ENCODE data around the gene ZNF652.
A peak's percentile ranks its signal among the peaks of the same experiment; 100 is the strongest.
"Not testable (repeated sequence)": the region's sequence is repeated elsewhere in the genome, so short reads cannot be mapped to it uniquely, and the experiment has no call there.

ZNF652 gene

GRCh38 chr17:49384951-49385350, 22.9 kb upstream of the ZNF652 start:
- no peak for DNase-seq

GRCh38 chr17:49383060-49383459, 21.0 kb upstream of the ZNF652 start:
- DNase-seq = no peak

- DNase-seq = no peak
Observed at GRCh38 chr17:49382556-49382955, 20.5 kb upstream of the ZNF652 start.

GRCh38 chr17:49381793-49382192, 19.7 kb upstream of the ZNF652 start:
- no peak for DNase-seq

- no peak for DNase-seq
Observed at GRCh38 chr17:49381033-49381432, 19.0 kb upstream of the ZNF652 start.

- DNase-seq = peak; percentile 30
Observed at GRCh38 chr17:49379926-49380325, 17.9 kb upstream of the ZNF652 start.

DNA sequence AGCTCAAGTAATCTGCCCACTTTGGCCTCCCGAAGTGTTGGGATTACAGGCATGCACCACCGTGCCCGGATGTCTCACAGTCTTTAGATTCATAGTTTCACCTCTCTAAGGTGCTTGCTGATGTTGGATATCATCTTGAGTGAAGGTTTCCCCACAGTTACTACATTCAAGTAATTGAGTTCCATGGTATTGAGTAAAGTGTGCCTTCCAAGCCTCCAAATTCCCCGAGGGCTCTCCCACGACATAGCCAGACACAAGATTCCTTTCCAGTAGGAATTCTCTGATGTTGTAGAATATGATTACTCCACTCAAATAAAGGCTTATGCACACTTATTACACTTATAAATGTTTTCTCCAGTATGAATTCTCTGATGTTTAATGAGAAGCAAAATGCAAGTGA, 16.3 kb upstream of the ZNF652 start:
- DNase-seq = no peak

DNA sequence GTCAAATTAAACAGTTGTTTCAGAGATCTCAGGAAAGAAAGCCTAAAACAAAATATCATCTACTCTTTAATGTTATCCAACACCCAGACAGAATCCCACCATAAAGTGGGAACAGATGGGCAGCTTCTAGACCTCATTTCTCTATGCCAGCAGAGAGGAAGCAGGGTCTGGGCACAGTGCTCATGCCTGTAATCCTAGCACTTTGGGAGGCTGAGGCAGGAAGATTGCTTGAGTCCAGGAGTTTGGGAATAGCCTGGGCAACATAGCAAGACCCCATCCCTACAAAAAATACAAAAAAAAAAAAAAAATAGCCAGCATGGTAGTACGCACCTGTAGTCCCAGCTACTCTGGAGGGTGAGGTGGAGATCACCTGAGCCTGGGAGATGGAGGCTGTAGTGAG, 13.5 kb upstream of the ZNF652 start:
- no peak for DNase-seq

GRCh38 chr17:49373115-49373514, 11.1 kb upstream of the ZNF652 start:
- DNase-seq = no peak

- DNase-seq = no peak
Observed at GRCh38 chr17:49372425-49372824, 10.4 kb upstream of the ZNF652 start.

DNA sequence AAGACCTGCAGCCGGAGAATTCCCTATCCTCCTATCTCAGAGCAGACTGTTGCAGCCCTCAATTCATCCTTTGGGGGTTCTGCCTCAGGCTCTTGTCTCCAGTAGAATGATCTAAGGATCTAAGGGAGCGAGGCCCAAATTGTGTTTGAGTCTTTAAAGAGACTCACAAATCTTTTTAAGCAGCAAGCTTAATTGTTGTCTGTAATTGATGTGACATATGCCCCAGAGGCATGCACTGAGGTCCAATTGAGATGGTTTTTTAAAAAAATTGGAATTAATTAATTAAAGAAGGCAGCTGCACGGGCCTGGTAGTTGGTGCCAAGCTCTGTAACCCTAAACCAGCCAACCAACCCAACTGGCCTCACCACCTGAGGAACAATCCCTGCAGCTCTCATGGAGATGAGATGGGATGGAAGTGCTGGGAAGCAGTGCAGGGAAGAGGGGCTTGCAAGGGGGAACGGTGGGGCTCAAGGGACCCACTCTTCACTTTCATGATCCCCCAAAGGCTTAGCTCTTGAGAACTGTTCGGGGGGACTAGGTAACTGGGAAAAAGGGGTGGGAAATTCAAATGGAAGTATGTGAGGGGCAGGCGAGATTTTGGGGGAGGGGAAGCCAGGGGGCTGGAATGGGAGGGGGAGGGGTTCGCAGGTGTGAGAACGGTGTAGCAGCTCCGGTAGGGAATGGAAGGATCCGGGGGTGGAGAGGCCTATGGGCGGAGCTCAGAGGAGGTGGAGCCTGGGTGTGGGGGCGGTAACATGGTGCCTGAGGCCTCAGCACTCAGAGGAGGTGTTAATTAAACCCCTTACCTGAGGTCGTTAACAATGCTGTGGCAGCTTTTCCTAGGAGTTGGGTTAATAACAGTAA, 9.2 kb upstream of the ZNF652 start:
- DNase-seq = peak; percentile 42

DNA sequence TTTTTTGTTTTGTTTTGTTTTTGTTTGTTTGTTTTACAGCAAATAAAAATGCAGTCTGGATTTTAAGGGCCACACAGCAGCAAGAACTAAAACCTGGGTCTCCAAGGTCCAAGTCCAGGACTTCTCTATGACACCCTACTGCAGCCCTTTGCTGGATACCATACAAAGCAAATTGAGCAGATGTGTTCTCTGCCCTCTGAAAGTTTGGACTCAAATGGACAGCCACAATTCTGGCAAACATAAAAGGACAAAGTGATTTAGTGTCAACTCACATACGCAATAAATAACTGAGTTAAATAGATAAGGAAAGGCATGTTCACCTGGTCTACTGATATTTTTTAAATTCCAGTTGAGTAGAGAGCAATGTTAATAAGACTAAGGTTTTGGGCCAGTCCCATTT, 7.7 kb upstream of the ZNF652 start:
- DNase-seq = no peak

DNA sequence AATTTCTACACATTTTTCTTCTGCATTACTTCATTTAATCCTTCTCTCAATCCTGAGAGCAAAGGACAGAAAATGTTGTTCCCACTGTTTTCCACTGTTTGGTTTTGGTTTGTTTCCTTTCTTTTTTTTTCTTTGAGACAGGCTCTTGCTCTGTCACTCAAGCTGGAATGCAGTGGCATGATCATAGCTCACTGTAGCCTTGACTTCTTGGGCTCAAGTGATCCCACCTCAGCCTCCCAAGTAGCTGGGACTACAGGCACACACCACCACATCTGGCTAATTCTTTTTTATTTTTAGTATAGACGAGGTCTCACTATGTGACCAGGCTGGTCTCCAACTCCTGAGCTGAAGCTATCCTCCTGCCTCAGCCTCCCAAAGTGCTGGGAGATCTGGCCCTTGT, 7.0 kb upstream of the ZNF652 start:
- DNase-seq = no peak

GRCh38 chr17:49365667-49366066, 3.6 kb upstream of the ZNF652 start:
- DNase-seq = no peak

DNA sequence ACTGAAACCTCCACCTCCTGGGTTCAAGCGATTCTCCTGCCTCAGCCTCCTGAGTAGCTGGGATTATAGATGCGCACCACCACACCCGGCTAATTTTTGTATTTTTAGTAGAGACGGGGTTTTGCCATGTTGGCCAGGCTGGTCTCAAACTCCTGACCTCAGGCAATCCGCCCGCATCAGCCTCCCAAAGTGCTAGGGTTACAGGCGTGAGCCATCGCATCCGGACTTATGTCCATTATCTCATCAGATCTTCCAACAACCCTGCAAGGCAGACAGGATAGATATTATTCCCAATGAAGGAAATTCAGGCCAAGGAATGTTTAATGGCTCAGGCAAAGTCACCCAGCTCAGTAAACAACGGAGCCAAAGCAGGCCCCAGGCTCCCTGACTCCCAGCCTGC, 3.1 kb upstream of the ZNF652 start:
- not testable (repeated sequence) for DNase-seq

GRCh38 chr17:49364119-49364518, 2.1 kb upstream of the ZNF652 start:
- no peak for DNase-seq

GRCh38 chr17:49363251-49363650, 1.2 kb upstream of the ZNF652 start:
- no peak for DNase-seq

DNA sequence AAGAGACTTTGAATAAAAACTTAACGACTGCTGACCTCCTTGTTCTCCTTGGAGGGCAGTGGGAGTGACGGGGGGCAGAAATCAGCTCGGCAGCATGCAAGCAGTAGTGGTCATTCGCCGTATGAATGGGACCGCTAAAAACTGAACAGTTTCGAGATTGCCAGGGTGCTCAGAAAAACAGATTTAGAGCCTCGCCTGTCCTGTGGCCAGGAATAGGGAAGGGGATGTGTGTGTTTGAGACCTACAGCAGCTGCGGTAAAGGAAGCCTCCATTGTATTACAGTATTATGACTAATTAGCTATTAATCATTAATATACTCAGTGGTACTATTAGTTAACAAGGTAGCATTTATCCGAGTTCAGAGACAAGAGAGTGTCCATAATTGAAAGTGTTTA, 670 bp upstream of the ZNF652 start:
- no peak for DNase-seq

DNA sequence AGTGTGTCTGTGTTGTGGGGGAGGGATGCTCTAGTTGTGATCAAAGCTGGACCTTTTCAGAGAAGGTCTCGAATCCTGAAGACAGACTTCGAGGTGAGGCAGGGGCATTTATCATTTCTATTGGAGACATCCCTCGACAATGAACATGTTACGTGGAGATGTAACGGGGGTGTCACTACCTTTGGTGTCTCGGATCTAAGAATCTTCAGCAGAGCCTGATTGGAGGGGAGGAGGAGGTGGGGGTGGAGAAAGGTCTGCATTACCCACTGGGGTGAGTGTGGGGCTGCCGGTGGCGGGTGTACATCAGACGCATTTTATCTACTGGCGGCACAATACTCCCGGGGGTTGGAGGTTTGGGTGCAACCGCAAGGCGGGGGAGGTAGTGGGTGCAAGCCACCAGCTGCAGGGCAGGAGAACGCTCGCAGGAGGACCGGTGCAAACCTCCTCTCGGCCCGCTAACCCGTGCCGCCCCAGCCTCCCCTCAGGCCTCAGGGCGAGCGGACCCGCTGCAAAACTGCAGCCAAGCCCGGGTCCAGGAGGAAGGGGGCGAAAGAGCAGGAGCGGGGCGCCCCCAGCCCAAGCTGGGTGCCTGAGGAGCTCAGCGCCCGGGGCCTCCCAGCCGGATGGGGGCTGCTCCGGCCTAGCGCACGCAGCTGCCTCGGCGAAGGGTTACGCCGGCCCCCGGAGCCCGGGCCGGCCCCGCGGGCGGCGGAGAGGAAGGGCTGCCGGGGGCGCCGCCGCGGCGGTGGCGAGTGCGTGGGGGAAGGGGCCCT, 735 bp downstream of the ZNF652 start:
- DNase-seq = peak; percentile 77

DNA sequence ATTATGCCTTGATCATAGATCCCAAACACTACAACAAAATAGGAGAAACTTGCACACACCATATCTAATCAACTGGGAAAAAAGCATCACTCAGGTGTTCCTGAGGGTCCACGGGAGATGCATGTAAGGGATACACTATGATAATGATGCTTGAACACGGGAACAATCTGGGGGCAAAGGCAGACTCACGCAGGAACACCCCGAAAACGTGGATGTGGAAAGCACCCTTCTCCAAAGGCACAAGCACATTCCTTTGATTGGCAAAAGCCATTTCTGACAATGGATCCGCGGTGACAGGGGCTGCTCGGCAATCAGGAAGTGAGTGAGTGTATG, 1.3 kb downstream of the ZNF652 start:
- no peak for DNase-seq

GRCh38 chr17:49359990-49360795, 1.9 kb downstream of the ZNF652 start:
- peak; percentile 15 for DNase-seq

DNA sequence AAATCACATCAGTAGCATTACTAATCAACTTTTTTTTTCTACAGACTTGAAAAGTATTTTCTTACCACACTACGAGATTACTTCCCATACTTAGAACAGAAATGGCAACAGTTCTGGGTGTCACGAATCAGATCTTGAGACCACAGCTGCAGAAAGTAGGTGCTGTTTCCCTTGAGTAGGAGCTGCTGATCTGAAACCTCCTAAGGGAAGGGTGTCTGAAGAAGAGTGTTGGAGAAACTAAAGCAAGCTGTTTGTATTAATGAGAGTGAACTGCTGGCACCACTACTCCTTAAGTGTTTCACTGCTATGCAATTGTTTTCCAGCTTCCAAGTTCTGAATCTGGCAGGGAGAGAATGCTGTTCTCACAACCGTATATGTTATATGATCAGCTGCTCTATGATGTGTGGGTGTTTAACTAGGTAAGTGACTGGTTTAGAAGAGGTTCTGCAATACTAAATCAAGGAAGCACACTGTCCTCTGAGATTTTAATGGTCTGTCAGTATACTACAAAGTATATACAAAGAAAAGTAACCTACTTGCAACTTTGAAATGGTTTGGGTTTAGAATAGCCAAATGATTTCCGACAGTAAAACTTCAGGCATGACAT, 3.3 kb downstream of the ZNF652 start:
- DNase-seq = no peak

DNA sequence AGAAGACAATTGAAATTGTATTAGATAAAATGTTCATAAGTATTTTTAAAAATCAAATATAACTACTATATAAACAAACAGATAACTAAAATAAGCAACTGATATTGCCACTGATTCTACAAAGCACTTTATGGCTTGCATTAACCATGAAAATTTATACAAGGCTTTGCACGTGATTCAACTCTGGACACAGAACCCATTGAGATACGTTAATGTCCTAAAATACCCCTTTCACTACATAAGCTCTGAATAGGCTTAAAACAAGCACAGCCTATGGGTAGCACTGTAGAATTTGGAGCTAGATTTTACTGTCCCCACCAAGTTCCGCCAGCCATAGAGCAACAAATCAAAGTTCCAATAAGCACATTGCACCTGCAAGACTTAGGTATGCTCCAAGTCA, 4.5 kb downstream of the ZNF652 start:
- DNase-seq = no peak

Data from retina (tissue), 1 donor.